Embryonic facial prominence (tissue), 1 donor: ENCODE measurements around the gene ATXN1.

Source experiments
- DNase-seq: peaks from one replicate; pipeline ENCODE4 v3.0.0-alpha.2; 2016; ENCODE audit errors: extremely low spot score

Gene ATXN1

GRCh38 chr6:16334671-16335070 lies 426.6 kb downstream of the ATXN1 start:
- DNase-seq = no peak

DNA sequence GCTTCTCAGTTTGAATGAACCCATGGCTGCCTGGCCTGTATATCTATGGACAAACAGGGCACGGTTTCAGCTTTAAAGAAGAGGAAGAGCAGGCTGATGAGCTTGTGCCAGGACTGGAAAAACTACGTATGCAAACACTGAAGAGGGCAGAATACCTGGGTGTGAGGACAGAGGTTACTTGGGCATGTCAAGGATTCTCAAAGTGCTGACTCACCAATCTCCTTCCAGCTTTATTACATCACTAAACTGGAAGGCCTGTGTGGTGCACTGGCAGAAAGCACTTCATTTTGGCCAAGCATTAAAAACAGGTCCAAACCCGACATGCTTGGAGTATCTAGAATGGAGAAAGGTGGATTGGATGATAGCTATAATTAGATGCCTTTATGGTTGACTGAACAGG lies 427.7 kb downstream of the ATXN1 start:
- DNase-seq = no peak

GRCh38 chr6:16332175-16332542 lies 429.1 kb downstream of the ATXN1 start:
- no peak for DNase-seq

- DNase-seq = no peak
These were observed 429.7 kb downstream of the ATXN1 start for GRCh38 chr6:16331384-16332174.

- no peak for DNase-seq
These were observed 432.0 kb downstream of the ATXN1 start for GRCh38 chr6:16329233-16329632.

GRCh38 chr6:16327777-16328325 lies 433.4 kb downstream of the ATXN1 start:
- no peak for DNase-seq

DNA sequence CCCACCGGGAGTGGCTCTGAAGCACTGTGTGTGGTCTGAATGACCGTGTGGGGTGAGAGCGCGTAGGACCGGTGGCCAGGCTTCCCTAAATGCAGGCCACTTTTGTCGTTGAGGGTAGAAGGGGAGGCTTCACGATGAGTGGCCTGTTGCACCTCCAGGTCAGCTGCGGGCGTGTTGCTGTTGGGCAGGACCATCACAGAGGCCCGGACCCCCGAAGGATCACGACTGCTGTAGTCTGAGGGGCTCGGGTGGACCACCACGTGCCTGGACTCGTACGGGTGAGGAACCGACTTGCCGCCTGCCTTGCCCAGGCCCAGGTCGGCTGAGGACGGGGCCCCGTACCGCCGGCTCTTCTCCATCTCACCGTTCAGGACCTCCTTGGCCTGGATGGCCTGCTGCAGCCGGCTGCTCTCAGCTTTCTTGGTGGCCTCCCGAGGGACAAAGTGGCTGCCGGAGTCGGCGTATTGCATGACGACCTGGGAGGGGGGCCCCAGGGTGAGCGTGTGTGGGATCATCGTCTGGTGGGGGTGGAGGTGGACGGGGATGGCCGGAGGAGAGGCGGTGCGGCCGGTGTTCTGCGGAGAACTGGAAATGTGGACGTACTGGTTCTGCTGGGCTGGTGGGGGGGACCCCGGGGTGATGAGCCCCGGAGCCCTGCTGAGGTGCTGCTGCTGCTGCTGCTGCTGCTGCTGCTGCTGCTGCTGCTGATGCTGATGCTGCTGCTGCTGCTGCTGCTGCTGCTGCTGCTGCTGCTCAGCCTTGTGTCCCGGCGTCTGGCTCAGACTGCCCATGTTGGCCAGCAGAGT lies 434.1 kb downstream of the ATXN1 start:
- no peak for DNase-seq

GRCh38 chr6:16326531-16326930 lies 434.7 kb downstream of the ATXN1 start:
- DNase-seq = no peak

DNA sequence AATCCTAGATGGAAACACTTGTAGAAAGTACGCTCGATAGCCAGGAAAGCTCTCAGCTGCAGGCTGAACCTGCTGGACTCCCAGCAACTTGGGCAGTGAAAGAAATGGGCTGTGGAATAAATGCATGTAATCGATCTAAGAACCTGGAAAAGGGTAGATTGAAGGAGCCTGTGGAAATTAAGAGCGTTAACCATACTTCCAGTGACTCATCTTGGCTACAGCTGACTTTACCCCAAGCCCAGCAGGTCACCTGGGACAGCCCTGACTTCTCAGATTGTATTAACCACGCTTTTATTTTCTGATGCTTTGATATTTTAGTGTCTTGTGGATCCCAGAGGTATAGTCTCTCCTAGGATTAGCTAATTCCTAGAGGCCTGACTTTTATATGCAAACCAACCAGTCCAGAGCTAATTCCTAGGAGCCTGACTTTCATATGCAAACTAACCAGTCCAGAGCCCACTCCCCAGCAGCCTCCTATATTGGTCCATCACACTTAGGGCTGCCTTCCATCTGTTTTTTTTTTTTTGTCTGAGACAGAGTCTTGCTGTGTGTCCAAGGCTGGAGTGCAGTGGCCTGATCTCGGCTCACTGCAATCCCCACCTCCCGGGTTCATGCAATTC lies 436.5 kb downstream of the ATXN1 start:
- no peak for DNase-seq

GRCh38 chr6:16324184-16324583 lies 437.1 kb downstream of the ATXN1 start:
- DNase-seq = no peak

GRCh38 chr6:16322666-16323312 lies 438.5 kb downstream of the ATXN1 start:
- peak; percentile 58 for DNase-seq

- no peak for DNase-seq
These were observed 439.4 kb downstream of the ATXN1 start for GRCh38 chr6:16321826-16322225.

GRCh38 chr6:16321341-16321710 lies 439.9 kb downstream of the ATXN1 start:
- DNase-seq = no peak

DNA sequence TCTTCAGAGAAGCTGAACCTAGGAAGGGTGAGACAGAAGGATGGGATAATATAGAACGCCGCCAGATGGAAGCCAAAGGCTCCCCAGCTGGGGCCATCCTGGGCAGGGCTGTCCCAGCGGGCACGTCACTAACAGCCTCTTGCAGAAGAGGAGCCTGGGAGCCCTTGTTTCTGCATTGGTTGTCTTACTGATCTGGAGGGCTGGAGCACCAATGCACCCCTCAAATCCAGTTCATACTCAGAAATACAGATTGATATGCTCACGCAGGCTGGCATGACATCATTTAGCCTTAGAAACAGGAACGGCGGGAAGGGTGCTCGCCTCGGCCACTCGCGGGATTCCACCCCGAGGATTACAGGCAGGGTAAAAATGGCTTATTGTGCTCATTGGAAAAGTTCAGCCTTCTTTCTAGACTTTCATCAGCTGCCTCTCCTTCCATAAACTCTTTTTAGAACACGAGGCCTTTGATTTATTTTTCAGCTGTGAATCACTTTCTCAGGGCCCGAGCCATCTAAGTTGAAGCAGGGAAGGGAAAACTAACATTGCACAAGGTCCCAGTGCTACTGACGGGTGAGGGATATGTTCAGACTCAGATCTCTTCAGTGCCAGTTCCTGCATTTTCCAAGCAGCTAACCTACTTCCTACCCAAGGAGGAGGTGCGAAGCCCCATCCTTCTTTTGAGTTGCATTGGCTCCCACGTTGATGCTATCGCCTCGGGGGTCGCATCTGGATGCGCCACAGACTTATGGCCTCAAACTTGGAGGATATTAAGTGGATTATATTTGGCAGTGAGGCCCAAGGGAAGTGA lies 440.5 kb downstream of the ATXN1 start:
- no peak for DNase-seq

DNA sequence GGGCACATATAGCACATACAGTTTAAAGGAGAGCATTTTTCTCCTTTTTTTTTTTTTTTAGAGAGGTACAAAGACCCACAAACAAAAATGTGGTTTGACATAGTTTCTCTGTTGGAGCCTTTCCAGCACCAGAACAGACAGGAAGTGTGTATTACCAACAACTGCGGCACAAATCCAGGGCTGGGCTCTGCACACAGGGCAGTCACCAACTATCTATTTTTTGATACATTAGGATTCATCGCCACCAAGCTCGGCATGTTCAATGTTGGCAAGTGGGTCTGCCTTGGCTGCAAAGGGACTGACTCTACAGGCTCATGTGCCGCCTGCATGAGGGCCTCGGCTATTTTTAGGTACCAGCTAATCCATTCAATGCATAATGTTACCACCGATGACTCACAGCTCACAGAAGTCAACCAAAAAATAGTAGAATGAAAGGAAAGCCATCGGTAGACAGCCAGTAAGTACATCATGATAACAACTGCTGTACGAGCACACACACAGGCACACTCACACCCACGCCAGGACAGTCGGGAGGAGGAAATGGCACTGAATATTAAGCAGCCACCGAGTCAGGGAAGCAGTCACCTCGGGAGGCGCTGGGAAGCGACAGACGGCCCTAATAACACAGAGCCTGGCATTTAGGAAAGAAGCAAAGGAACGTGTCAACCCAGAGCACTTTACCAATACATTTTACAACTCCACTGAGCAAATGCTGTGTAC lies 441.3 kb downstream of the ATXN1 start:
- DNase-seq = peak; percentile 79

DNA sequence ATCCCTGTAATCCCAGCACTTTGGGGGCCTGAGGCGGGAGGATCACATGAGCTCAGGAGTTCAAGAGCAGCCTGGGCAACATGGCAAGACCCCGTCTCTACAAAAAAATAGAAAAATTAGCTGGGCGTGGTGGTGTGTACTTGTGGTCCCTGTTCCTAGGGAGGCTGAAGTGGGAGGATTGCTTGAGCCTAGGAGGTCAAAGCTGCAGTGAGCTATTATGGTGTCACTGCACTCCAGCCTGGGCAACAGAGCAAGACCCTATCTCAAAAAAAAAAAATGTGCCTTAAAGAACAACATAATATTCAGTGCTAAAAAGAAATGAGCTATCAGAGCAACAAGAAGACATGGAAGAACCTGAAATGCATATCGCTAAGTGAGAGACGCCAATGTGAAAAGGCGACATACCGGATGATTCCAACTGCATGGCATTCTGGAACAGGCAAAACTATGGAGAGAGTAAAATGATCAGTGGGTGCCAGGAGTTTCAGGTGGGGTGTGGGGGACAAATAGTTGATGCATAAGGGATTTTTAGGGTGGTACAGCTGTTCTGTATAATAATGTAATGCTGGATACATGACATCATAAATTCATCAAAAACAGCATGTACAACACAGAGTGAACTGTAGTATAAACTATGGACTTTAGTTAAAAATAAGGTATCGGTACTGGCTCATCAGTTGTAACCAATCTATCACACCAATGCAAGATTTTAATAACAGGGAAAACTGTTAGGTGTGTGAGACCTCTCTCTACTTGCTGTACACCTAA lies 442.1 kb downstream of the ATXN1 start:
- no peak for DNase-seq

DNA sequence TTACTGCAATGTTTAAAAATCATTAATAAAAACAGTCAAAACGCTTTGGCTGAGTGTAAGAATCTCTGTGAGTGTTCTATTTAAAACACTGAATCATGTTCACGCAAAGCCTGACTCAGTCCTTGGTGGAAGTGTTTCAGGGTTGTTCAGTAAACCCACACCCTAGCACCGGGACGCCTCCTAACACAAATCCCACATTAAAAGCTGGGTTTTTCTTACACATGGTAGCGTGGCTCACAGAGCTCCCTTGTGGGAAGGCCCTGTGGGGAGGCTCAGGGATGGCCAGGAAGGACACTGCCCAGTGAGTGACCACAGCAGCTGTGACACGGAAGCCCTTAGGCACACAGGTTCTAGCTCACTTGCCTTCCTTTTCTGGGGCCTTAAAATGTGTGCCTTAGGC lies 442.7 kb downstream of the ATXN1 start:
- no peak for DNase-seq

DNA sequence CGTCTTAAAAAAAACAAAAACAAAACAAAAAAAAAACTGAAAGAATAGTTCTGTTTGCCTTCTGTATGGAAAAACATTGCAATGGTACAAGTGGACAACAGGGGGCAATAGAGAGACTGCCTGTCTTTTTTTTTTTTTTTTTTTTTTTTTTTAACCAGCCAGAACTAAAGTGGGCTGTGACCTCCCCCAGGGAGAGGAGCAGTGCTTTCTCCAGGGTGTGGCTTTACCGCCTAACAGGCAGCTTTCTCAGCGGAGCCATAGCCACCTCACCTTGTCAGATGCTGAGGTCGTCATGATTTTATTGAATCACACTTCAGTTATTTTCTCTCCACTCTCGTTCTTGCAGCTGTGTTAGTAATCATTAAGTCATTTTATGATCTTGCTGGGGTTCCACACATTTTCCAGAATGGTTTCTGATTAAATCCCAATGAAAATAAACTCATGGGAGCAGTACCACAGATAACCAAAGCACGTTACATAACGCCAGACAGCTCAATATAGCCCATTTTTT lies 444.5 kb downstream of the ATXN1 start:
- DNase-seq = no peak

GRCh38 chr6:16314296-16314695 lies 447.0 kb downstream of the ATXN1 start:
- no peak for DNase-seq
